ENCODE results near the gene FUT3. TPM values are rescaled to one million over a fixed set of nuclear protein-coding genes. Genes with fewer than 3 reads are reported as not detected.
"Not testable (repeated sequence)": the region's sequence is repeated elsewhere in the genome, so short reads cannot be mapped to it uniquely, and the experiment has no call there.

The FUT3 gene
- total RNA-seq, 1 experiment from 2014 or later = not detected

DNA sequence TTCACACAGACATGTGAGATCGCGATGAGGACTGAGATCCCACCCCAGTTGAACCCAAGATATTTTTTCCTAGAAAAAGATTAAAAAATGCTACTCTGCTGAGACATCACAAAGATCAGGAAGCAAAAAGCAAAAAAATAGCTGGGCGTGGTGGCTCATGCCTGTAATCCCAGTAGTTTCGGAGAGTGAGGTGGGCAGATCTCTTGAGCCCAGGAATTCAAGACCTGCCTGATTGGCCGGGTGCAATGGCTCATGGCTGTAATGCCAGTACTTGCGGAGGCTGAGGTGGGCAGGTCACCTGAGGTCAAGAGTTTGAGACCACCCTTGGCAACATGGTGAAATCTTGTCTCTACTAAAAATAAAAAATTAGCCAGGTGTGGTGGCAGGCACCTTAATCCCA lies 1.1 kb downstream of the FUT3 start:
- no peak overlapping the region for H2BK12ac ChIP-seq (ENCODE audit: insufficient read length, low read depth, low read length)
- no peak for DNase-seq
- no peak overlapping the region for H3K4me3 Mint-ChIP-seq
- H4K8ac ChIP-seq (replicated peaks; ENCODE audit: insufficient read length, low read depth, low read length) = no peak overlapping the region
- no peaks in the 10 kb centered on the region for H3K23me2 ChIP-seq (ENCODE audit: insufficient read length, low read depth, low read length, poor library complexity, severe bottlenecking)
- H3K14ac ChIP-seq (ENCODE audit: insufficient read depth, low read length) = no peak overlapping the region
- no CpG with 5 or more reads among the region's 6 CpGs for WGBS (ENCODE audit: extremely low coverage, insufficient read length, low lambda C conversion rate)
- no peak overlapping the region for H3K18ac ChIP-seq (ENCODE audit: insufficient read length, low read depth, low read length)
- no peak overlapping the region for H3K4me2 ChIP-seq (ENCODE audit: insufficient read depth, insufficient read length, low read length)
- H3K27me3 Mint-ChIP-seq (ENCODE audit: low read depth) = peaks cover 21% of the 10 kb centered on the region
- no peaks in the 10 kb centered on the region for H3K79me1 ChIP-seq (ENCODE audit: insufficient read depth, low read depth, low read length, poor library complexity, severe bottlenecking)
- TF ChIP-seq CTCF (conservative IDR thresholded peaks at IDR 0.05) = no peak
- no peak overlapping the region for H2BK15ac ChIP-seq (ENCODE audit: low read depth, low read length)
- peaks cover 0 to 4% of the 10 kb centered on the region in 2 experiments; a peak in 2 of 5 replicates for H3K9me3 Mint-ChIP-seq
- no peaks in the 10 kb centered on the region for H3K36me3 Mint-ChIP-seq (ENCODE audit: insufficient read depth in 1 of 3, low read depth in 3 of 3)
- H2AK5ac ChIP-seq (ENCODE audit: insufficient read length, low read length) = no peak overlapping the region
- H3K9me3 ChIP-seq (ENCODE audit: control insufficient read depth, low read depth, low read length) = no peaks in the 10 kb centered on the region
- H2BK5ac ChIP-seq (ENCODE audit: insufficient read length, low read length) = no peak overlapping the region
- H3K27ac Mint-ChIP-seq = no peak overlapping the region
- no peak overlapping the region for H3K4ac ChIP-seq (ENCODE audit: low read depth, low read length)
- H3T11ph ChIP-seq (ENCODE audit: low read length) = no peak overlapping the region
- H3K23ac ChIP-seq (ENCODE audit: insufficient read length, low read depth, low read length) = no peak overlapping the region
- H3K56ac ChIP-seq (ENCODE audit: insufficient read length, low read depth, low read length) = no peak overlapping the region
- H3K27ac ChIP-seq (ENCODE audit: insufficient read length, low read depth, low read length) = no peak overlapping the region
- H3K79me2 ChIP-seq (ENCODE audit: insufficient read depth, low read length) = no peaks in the 10 kb centered on the region
- no peak overlapping the region for H3K9ac ChIP-seq (ENCODE audit: extremely low read depth, insufficient read length, low read length)
- no peaks in the 10 kb centered on the region for H4K20me1 ChIP-seq (ENCODE audit: control insufficient read depth, insufficient read depth, insufficient read length)
- peaks cover 4 to 7% of the 10 kb centered on the region in 2 experiments; a peak in 3 of 4 replicates for H3K4me1 Mint-ChIP-seq
- H2AFZ ChIP-seq (ENCODE audit: low read length) = no peak overlapping the region
- no peak overlapping the region for H2BK120ac ChIP-seq (ENCODE audit: low read depth, low read length, poor library complexity, severe bottlenecking)
- no peaks in the 10 kb centered on the region for H3K4me1 ChIP-seq (ENCODE audit: insufficient read depth, low read length)
- no peaks in the 10 kb centered on the region for H3K27me3 ChIP-seq (ENCODE audit: insufficient read depth, low read length)
- H4K5ac ChIP-seq (ENCODE audit: insufficient read length, low read depth, low read length) = no peak overlapping the region
- H2BK20ac ChIP-seq (ENCODE audit: low read depth, low read length, poor library complexity, severe bottlenecking) = no peak overlapping the region
- no peak overlapping the region for H4K91ac ChIP-seq (ENCODE audit: insufficient read length, low read depth, low read length)

GRCh38 chr19:5848621-5849020 lies 2.6 kb downstream of the FUT3 start:
- not testable (repeated sequence) for H3K23ac ChIP-seq (ENCODE audit: insufficient read length, low read depth, low read length); H2AK5ac ChIP-seq (ENCODE audit: insufficient read length, low read length); H2BK15ac ChIP-seq (ENCODE audit: low read depth, low read length); H3K27ac ChIP-seq (ENCODE audit: insufficient read length, low read depth, low read length); H2BK12ac ChIP-seq (ENCODE audit: insufficient read length, low read depth, low read length); H3K9me3 Mint-ChIP-seq; H2BK120ac ChIP-seq (ENCODE audit: low read depth, low read length, poor library complexity, severe bottlenecking); H3K4ac ChIP-seq (ENCODE audit: low read depth, low read length); H3K4me1 ChIP-seq (ENCODE audit: insufficient read depth, low read length); H4K5ac ChIP-seq (ENCODE audit: insufficient read length, low read depth, low read length); H3K23me2 ChIP-seq (ENCODE audit: insufficient read length, low read depth, low read length, poor library complexity, severe bottlenecking); H3K56ac ChIP-seq (ENCODE audit: insufficient read length, low read depth, low read length); H3K18ac ChIP-seq (ENCODE audit: insufficient read length, low read depth, low read length); H3K79me2 ChIP-seq (ENCODE audit: insufficient read depth, low read length); H3K4me1 Mint-ChIP-seq; H3K27ac Mint-ChIP-seq; H3K27me3 ChIP-seq (ENCODE audit: insufficient read depth, low read length); H2AFZ ChIP-seq (ENCODE audit: low read length); H3T11ph ChIP-seq (ENCODE audit: low read length); H3K79me1 ChIP-seq (ENCODE audit: insufficient read depth, low read depth, low read length, poor library complexity, severe bottlenecking); H2BK20ac ChIP-seq (ENCODE audit: low read depth, low read length, poor library complexity, severe bottlenecking); H4K20me1 ChIP-seq (ENCODE audit: control insufficient read depth, insufficient read depth, insufficient read length); H3K9ac ChIP-seq (ENCODE audit: extremely low read depth, insufficient read length, low read length); H2BK5ac ChIP-seq (ENCODE audit: insufficient read length, low read length); H3K14ac ChIP-seq (ENCODE audit: insufficient read depth, low read length); H3K4me3 Mint-ChIP-seq; DNase-seq; H3K4me2 ChIP-seq (ENCODE audit: insufficient read depth, insufficient read length, low read length); H4K8ac ChIP-seq (replicated peaks; ENCODE audit: insufficient read length, low read depth, low read length); H4K91ac ChIP-seq (ENCODE audit: insufficient read length, low read depth, low read length); H3K9me3 ChIP-seq (ENCODE audit: control insufficient read depth, low read depth, low read length); H3K36me3 Mint-ChIP-seq (ENCODE audit: insufficient read depth in 1 of 3, low read depth in 3 of 3)
- WGBS (ENCODE audit: extremely low coverage, insufficient read length, low lambda C conversion rate) = no CpG with 5 or more reads among the region's 5 CpGs
- peaks cover 20% of the 10 kb centered on the region for H3K27me3 Mint-ChIP-seq (ENCODE audit: low read depth)

All from H9 (cell line).